ENCODE data around the gene LRRC38. TPM values are rescaled to one million over a fixed set of nuclear protein-coding genes. Genes with fewer than 3 reads are reported as not detected.

The LRRC38 gene
- total RNA-seq, 1 donor from 2014 or later = not detected

DNA sequence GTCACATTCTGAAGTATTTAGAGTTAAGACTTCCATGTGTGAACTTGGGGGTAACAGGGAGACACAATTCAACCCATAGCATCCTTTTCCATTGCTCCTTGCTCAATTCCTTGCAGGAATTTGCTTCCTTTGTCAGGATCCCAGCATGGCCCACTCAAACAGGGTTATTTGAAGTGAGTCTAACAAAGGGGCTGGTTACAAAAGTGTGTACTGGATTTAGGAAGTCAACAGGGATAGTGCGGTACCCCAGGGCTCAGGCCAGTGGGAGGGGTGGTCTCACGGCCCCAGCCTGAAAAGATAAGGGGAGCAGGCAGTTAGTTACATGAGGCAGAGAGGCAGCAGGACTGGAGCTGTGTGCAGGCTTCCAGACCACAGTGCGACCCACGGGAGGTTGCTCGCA lies 14.4 kb downstream of the LRRC38 start:
- Mint-ChIP-seq H3K4me3 (ENCODE audit: unreplicated experiment) (no peak overlapping the region), H3K27me3 (ENCODE audit: unreplicated experiment) (no peaks in the 10 kb centered on the region), H3K27ac (ENCODE audit: unreplicated experiment) (no peak overlapping the region), H3K9me3 (ENCODE audit: unreplicated experiment) (peaks cover 14% of the 10 kb centered on the region), H3K36me3 (ENCODE audit: unreplicated experiment) (no peaks in the 10 kb centered on the region), H3K4me1 (ENCODE audit: unreplicated experiment) (no peaks in the 10 kb centered on the region)
- TF ChIP-seq, protein P1, sequence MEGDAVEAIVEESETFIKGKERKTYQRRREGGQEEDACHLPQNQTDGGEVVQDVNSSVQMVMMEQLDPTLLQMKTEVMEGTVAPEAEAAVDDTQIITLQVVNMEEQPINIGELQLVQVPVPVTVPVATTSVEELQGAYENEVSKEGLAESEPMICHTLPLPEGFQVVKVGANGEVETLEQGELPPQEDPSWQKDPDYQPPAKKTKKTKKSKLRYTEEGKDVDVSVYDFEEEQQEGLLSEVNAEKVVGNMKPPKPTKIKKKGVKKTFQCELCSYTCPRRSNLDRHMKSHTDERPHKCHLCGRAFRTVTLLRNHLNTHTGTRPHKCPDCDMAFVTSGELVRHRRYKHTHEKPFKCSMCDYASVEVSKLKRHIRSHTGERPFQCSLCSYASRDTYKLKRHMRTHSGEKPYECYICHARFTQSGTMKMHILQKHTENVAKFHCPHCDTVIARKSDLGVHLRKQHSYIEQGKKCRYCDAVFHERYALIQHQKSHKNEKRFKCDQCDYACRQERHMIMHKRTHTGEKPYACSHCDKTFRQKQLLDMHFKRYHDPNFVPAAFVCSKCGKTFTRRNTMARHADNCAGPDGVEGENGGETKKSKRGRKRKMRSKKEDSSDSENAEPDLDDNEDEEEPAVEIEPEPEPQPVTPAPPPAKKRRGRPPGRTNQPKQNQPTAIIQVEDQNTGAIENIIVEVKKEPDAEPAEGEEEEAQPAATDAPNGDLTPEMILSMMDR (IDR thresholded peaks at IDR 0.05) = no peak
- no peak for DNase-seq (ENCODE audit: extremely low spot score, unreplicated experiment)

DNA sequence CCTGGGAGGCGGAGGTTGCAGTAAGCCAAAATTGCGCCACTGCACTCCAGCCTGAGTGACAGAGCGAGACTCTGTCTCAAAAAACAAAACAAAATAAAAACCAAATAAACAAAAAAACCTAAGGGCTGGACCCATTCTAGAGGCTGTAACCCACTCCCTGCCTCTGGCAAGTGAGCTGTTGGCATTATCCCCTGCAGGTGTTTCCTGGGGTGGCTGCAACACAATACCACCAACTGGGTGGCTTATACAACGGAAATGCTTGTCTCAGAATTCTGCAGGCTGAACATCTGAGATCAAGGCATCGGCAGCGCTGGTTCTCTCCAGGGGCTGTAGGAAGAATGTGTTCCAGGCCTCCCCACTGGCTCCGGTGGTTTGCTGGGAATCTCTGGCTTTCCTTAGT lies 15.2 kb downstream of the LRRC38 start:
- DNase-seq (ENCODE audit: extremely low spot score, unreplicated experiment) = no peak
- no peak overlapping the region for H3K4me3 Mint-ChIP-seq (ENCODE audit: unreplicated experiment)
- H3K4me1 Mint-ChIP-seq (ENCODE audit: unreplicated experiment) = no peaks in the 10 kb centered on the region
- H3K27me3 Mint-ChIP-seq (ENCODE audit: unreplicated experiment) = no peaks in the 10 kb centered on the region
- H3K36me3 Mint-ChIP-seq (ENCODE audit: unreplicated experiment) = no peaks in the 10 kb centered on the region
- no peak overlapping the region for H3K27ac Mint-ChIP-seq (ENCODE audit: unreplicated experiment)
- H3K9me3 Mint-ChIP-seq (ENCODE audit: unreplicated experiment) = peaks cover 10% of the 10 kb centered on the region
- TF ChIP-seq, protein P1 (IDR thresholded peaks at IDR 0.05) = no peak

DNA sequence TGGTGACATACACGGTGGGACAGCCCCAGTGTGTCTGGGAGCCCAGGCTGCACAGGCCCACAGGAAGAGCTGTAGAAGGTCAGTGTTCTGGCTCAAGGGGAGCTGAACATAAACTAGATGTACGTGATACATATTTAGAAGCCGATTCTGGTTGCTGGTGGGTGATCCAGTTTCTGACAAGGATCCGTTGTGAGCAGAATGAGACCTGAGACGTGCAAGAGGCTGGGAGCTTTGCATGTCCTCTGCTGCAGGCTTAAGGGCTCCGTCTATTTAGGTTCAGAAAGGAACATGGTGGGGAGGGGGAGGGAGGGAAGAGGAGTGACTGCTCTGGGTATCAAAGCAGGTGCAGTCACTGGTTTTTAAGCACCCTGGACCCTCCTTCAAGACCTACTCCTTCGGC lies 18.6 kb downstream of the LRRC38 start:
- H3K9me3 Mint-ChIP-seq (ENCODE audit: unreplicated experiment) = peaks cover 6% of the 10 kb centered on the region
- H3K27ac Mint-ChIP-seq (ENCODE audit: unreplicated experiment) = no peak overlapping the region
- H3K4me3 Mint-ChIP-seq (ENCODE audit: unreplicated experiment) = no peak overlapping the region
- H3K4me1 Mint-ChIP-seq (ENCODE audit: unreplicated experiment) = no peaks in the 10 kb centered on the region
- TF ChIP-seq, protein P1 (IDR thresholded peaks at IDR 0.05) = no peak
- no peaks in the 10 kb centered on the region for H3K36me3 Mint-ChIP-seq (ENCODE audit: unreplicated experiment)
- no peaks in the 10 kb centered on the region for H3K27me3 Mint-ChIP-seq (ENCODE audit: unreplicated experiment)
- DNase-seq (ENCODE audit: extremely low spot score, unreplicated experiment) = no peak

DNA sequence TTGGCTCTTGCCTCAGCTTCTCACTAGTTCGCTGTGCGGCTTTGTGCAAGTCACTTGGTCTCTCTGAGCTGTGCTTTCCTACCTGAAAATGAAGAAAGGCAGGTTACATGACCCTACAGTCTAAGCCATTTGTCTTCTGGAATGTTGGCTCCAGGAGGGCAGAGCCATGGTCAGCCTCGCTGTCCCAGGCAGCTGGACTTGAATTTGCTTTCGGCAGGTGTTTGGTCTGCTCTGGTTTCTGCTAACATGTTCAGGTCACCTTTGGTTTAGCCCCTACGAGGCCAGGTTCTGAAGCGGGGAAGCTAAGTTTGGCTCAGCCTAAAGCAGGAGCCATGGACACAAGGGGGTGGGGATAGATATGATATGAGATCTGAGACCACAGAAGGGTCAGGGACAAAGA lies 19.1 kb downstream of the LRRC38 start:
- H3K9me3 Mint-ChIP-seq (ENCODE audit: unreplicated experiment) = peaks cover 6% of the 10 kb centered on the region

DNA sequence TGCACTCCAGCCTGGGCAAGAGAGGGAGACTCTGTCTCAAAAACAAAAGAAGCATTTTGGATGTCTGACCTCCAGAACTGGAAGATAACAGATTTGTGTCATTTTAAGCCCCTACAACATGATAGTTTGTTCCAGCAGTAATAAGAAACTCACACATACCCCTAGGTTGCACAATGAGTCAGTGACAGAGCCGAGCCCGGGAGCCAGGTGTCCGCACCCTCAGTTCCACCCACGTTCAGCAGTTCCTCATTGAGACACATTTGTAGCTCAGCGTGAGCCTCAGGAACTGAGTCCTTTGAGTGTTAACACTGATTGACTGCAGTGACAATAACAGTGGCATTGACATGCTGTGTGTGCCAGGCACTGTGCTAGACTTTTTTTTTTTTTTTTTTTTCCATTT lies 19.8 kb downstream of the LRRC38 start:
- no peaks in the 10 kb centered on the region for H3K4me1 Mint-ChIP-seq (ENCODE audit: unreplicated experiment)
- DNase-seq (ENCODE audit: extremely low spot score, unreplicated experiment) = no peak
- H3K4me3 Mint-ChIP-seq (ENCODE audit: unreplicated experiment) = no peak overlapping the region
- no peaks in the 10 kb centered on the region for H3K36me3 Mint-ChIP-seq (ENCODE audit: unreplicated experiment)
- no peaks in the 10 kb centered on the region for H3K27me3 Mint-ChIP-seq (ENCODE audit: unreplicated experiment)
- peaks cover 12% of the 10 kb centered on the region for H3K9me3 Mint-ChIP-seq (ENCODE audit: unreplicated experiment)
- no peak overlapping the region for H3K27ac Mint-ChIP-seq (ENCODE audit: unreplicated experiment)
- TF ChIP-seq, protein P1 (IDR thresholded peaks at IDR 0.05) = no peak

More for the DNA sequence above, 19.1 kb downstream of the LRRC38 start:
- TF ChIP-seq, protein P1 (IDR thresholded peaks at IDR 0.05) = no peak
- H3K4me3 Mint-ChIP-seq (ENCODE audit: unreplicated experiment) = no peak overlapping the region
- DNase-seq (ENCODE audit: extremely low spot score, unreplicated experiment) = no peak
- no peaks in the 10 kb centered on the region for H3K4me1 Mint-ChIP-seq (ENCODE audit: unreplicated experiment)
- no peaks in the 10 kb centered on the region for H3K36me3 Mint-ChIP-seq (ENCODE audit: unreplicated experiment)
- H3K27ac Mint-ChIP-seq (ENCODE audit: unreplicated experiment) = no peak overlapping the region
- no peaks in the 10 kb centered on the region for H3K27me3 Mint-ChIP-seq (ENCODE audit: unreplicated experiment)
